Right cardiac atrium (tissue), 5 donors: ENCODE data around the gene SVIL. TPM values are rescaled to one million over a fixed set of nuclear protein-coding genes. Genes with fewer than 3 reads are reported as not detected.
A peak's percentile ranks its signal among the peaks of the same experiment; 100 is the strongest.
"Not testable (repeated sequence)": the region's sequence is repeated elsewhere in the genome, so short reads cannot be mapped to it uniquely, and the experiment has no call there.

Experiments used
- ATAC-seq, 2 donors: fragments of 200-7000 bp; cut with Tn5 transposase; one replicate each; pipeline versions ENCODE4 v1.8.0 to v1.9.1; 2020; ENCODE audit warnings: moderate library complexity in 2 of 2, mild to moderate bottlenecking in 1 of 2
- DNase-seq, 3 donors: peaks; one replicate each; pipeline ENCODE4 v3.0.0-alpha.2; 2020
- H3K27ac ChIP-seq: one replicate; pipeline ENCODE4 v1.5.1; 2013; ENCODE audit warnings: mild to moderate bottlenecking, low read length, control low read depth, moderate library complexity
- H3K27me3 ChIP-seq: one replicate; pipeline ENCODE4 v1.6.1; 2013; ENCODE audit not compliant: control insufficient read depth, insufficient read depth
- H3K4me1 ChIP-seq: one replicate; pipeline ENCODE4 v1.6.1; 2013; ENCODE audit warnings: low read length; ENCODE audit not compliant: control insufficient read depth, insufficient read depth
- H3K4me3 ChIP-seq: one replicate; pipeline ENCODE4 v1.5.1; 2013; ENCODE audit warnings: low read length, control low read depth
- H3K9me3 ChIP-seq: one replicate; pipeline ENCODE4 v1.6.1; 2013; ENCODE audit warnings: low read length; ENCODE audit not compliant: control insufficient read depth
- WGBS: extraction: QIAGEN DNeasy Blood & Tissue Kit; methylation state at CpG from one replicate; pipeline ENCODE4 v1.1.7; 2013; 5-methylcytosine and 5-hydroxymethylcytosine counted together
- intact Hi-C, 4 donors: fragments of 100-400 bp; cut with DNase I; formaldehyde crosslinking; loops; one replicate each; pipeline versions ENCODE4 v1.11.0 to v1.14.0; 2022 to 2023
- polyA plus RNA-seq: library from polyadenylated mRNA; stranded (reverse); fragments of 200-250 nt; gene quantifications from one replicate; pipeline ENCODE4 v1.2.3, GENCODE V29; 2013
- total RNA-seq, 4 donors: library from RNA; stranded (reverse); fragmentation: NEBNext Ultra II Directional; extraction: Animal tissue kit (Norgen Biotek cat#: 25700); gene quantifications; one replicate each; pipeline ENCODE4 v1.2.1, GENCODE V29; 2021
- donor health status: healthy with polysubstance abuse.
- donor health status: DM: no; HTN: yes; CAD: no.
- donor health status: DM: no; HTN: no; CAD: no.
- donor health status: DM: no; HTN: yes; CAD: no; lungs with severe emphysema.
- donor health status: DM: yes; HTN: yes; CAD: no.

Gene SVIL
- total and polyA plus RNA-seq, 5 donors = 106 to 374 (median 265) TPM

- no peak overlapping the region for H3K4me3 ChIP-seq
- H3K27me3 ChIP-seq = no peaks in the 10 kb centered on the region
- DNase-seq (peak in 1 of 3 donors; percentile 36), ATAC-seq (no peak)
- no peaks in the 10 kb centered on the region for H3K4me1 ChIP-seq
- 82% methylated on average over 9 of the region's 9 CpGs for WGBS
- no peak overlapping the region for H3K27ac ChIP-seq
- intact Hi-C loops = no loop called here
- no peaks in the 10 kb centered on the region for H3K9me3 ChIP-seq
Observed at GRCh38 chr10:29554660-29555059, 80.1 kb downstream of the SVIL start.

GRCh38 chr10:29553544-29554250, 81.1 kb downstream of the SVIL start:
- WGBS = 81% methylated on average over 13 of the region's 13 CpGs
- DNase-seq (no peak), ATAC-seq (no peak)
- no peak overlapping the region for H3K4me3 ChIP-seq
- H3K4me1 ChIP-seq = no peaks in the 10 kb centered on the region
- intact Hi-C loops = no loop called here
- H3K27me3 ChIP-seq = no peaks in the 10 kb centered on the region
- H3K27ac ChIP-seq = peak overlapping the region; percentile 51
- H3K9me3 ChIP-seq = no peaks in the 10 kb centered on the region

GRCh38 chr10:29553116-29553515, 81.7 kb downstream of the SVIL start:
- H3K27me3 ChIP-seq, H3K9me3 ChIP-seq, intact Hi-C loops, DNase-seq, H3K4me1 ChIP-seq, H3K4me3 ChIP-seq, H3K27ac ChIP-seq, ATAC-seq: not testable (repeated sequence)
- WGBS = 80% methylated on average over 9 of the region's 9 CpGs

- DNase-seq, H3K4me3 ChIP-seq, H3K27me3 ChIP-seq, H3K9me3 ChIP-seq, H3K4me1 ChIP-seq, H3K27ac ChIP-seq, ATAC-seq, intact Hi-C loops: not testable (repeated sequence)
- 100% methylated on average over 2 of the region's 3 CpGs for WGBS
Observed at GRCh38 chr10:29549493-29549892, 85.3 kb downstream of the SVIL start.

- Histone ChIP-seq H3K27me3 (no peaks in the 10 kb centered on the region), H3K9me3 (no peaks in the 10 kb centered on the region), H3K4me3 (no peak overlapping the region), H3K27ac (no peak overlapping the region), H3K4me1 (no peaks in the 10 kb centered on the region)
- WGBS = 82% methylated on average over 2 of the region's 2 CpGs
- DNase-seq (no peak), ATAC-seq (no peak)
- intact Hi-C loops = no loop called here
Observed at GRCh38 chr10:29546773-29547313, 87.9 kb downstream of the SVIL start.

- Histone ChIP-seq H3K27me3 (no peaks in the 10 kb centered on the region), H3K27ac (no peak overlapping the region), H3K9me3 (no peaks in the 10 kb centered on the region), H3K4me1 (peaks cover 5% of the 10 kb centered on the region), H3K4me3 (no peak overlapping the region)
- ATAC-seq = peak; percentile 46 to 63
- WGBS = 55% methylated on average over 5 of the region's 5 CpGs
- DNase-seq = no peak
- intact Hi-C loops = no loop called here
Observed at GRCh38 chr10:29545122-29545521, 89.6 kb downstream of the SVIL start.

GRCh38 chr10:29543715-29544114, 91.1 kb downstream of the SVIL start:
- ATAC-seq (no peak), DNase-seq (no peak)
- Histone ChIP-seq H3K9me3 (no peaks in the 10 kb centered on the region), H3K4me1 (peaks cover 5% of the 10 kb centered on the region), H3K27ac (no peak overlapping the region), H3K4me3 (no peak overlapping the region), H3K27me3 (no peaks in the 10 kb centered on the region)
- intact Hi-C loops = no loop called here

- 57% methylated on average over 4 of the region's 4 CpGs for WGBS
- Histone ChIP-seq H3K27ac (no peak overlapping the region), H3K9me3 (no peaks in the 10 kb centered on the region), H3K27me3 (no peaks in the 10 kb centered on the region), H3K4me1 (peaks cover 7% of the 10 kb centered on the region), H3K4me3 (no peak overlapping the region)
- no peak for DNase-seq
- intact Hi-C loops = no loop called here
- ATAC-seq = peak; percentile 14 to 27
Observed at GRCh38 chr10:29542723-29543122, 92.0 kb downstream of the SVIL start.

- DNase-seq (no peak), ATAC-seq (no peak)
- H3K27ac ChIP-seq = peak overlapping the region; percentile 38
- H3K4me1 ChIP-seq = peaks cover 7% of the 10 kb centered on the region
- no peaks in the 10 kb centered on the region for H3K9me3 ChIP-seq
- H3K4me3 ChIP-seq = no peak overlapping the region
- intact Hi-C loops = no loop called here
- WGBS = 58% methylated on average over 15 of the region's 15 CpGs
- no peaks in the 10 kb centered on the region for H3K27me3 ChIP-seq
Observed at GRCh38 chr10:29541422-29542210, 93.2 kb downstream of the SVIL start.

GRCh38 chr10:29540016-29540415, 94.8 kb downstream of the SVIL start:
- H3K4me1 ChIP-seq = peaks cover 7% of the 10 kb centered on the region
- H3K27ac ChIP-seq = no peak overlapping the region
- 91% methylated on average over 10 of the region's 10 CpGs for WGBS
- ATAC-seq (no peak), DNase-seq (no peak)
- no peaks in the 10 kb centered on the region for H3K9me3 ChIP-seq
- intact Hi-C loops = no loop called here
- H3K27me3 ChIP-seq = no peaks in the 10 kb centered on the region
- no peak overlapping the region for H3K4me3 ChIP-seq

GRCh38 chr10:29539412-29539811, 95.4 kb downstream of the SVIL start:
- no peak overlapping the region for H3K27ac ChIP-seq
- H3K9me3 ChIP-seq = no peaks in the 10 kb centered on the region
- H3K27me3 ChIP-seq = no peaks in the 10 kb centered on the region
- ATAC-seq (no peak), DNase-seq (no peak)
- intact Hi-C loops = loop anchor here in 1 of 4 donors (10.0 kb wide), 1 partner anchor 195 kb away; no protein-coding TSS in a partner anchor
- H3K4me3 ChIP-seq = no peak overlapping the region
- WGBS = 72% methylated on average over 6 of the region's 6 CpGs
- H3K4me1 ChIP-seq = peaks cover 7% of the 10 kb centered on the region
